Activated T-helper 2 cell treated with anti-CD3 and anti-CD28 coated beads, Interferon-gamma antibody, Interleukin-2, Interleukin-4, amounts not matched to agents 10 μg/mL and 5 μg/mL and 100 μg/mL, durations not matched to agents 14 hours and 24 hours and 36 hours (primary cell): Measurements from ENCODE around the gene RAP1GAP2. TPM values are rescaled to one million over a fixed set of nuclear protein-coding genes. Genes with fewer than 3 reads are reported as not detected.
A peak's percentile ranks its signal among the peaks of the same experiment; 100 is the strongest.

ENCODE experiments used
- DNase-seq: peaks from one replicate; pipeline ENCODE4 v3.0.0; 2021; ENCODE audit warnings: low spot score
- H3K27ac Mint-ChIP-seq: one replicate; pipeline ENCODE4 v1.8.0; 2021; ENCODE audit warnings: mixed read lengths
- H3K27me3 Mint-ChIP-seq: one replicate; pipeline ENCODE4 v1.8.0; 2021; ENCODE audit warnings: low read depth, mixed read lengths
- H3K36me3 Mint-ChIP-seq: one replicate; pipeline ENCODE4 v1.8.0; 2021; ENCODE audit warnings: low read depth, mixed read lengths
- H3K4me1 Mint-ChIP-seq: one replicate; pipeline ENCODE4 v1.8.0; 2021; ENCODE audit warnings: low read depth, mixed read lengths
- H3K4me3 Mint-ChIP-seq: one replicate; pipeline ENCODE4 v1.8.0; 2021; ENCODE audit warnings: low read depth, mild to moderate bottlenecking, moderate library complexity, mixed read lengths
- H3K9me3 Mint-ChIP-seq: one replicate; pipeline ENCODE4 v1.8.0; 2021; ENCODE audit warnings: mixed read lengths
- intact Hi-C: fragments of 100-400 bp; cut with micrococcal nuclease; formaldehyde crosslinking; loops from one replicate; pipeline ENCODE4 v1.15.1; 2023
- total RNA-seq: library from RNA; stranded (reverse); gene quantifications from 2 replicates; pipeline ENCODE4 v1.2.3, GENCODE V29; 2022

RAP1GAP2 gene
- 0.46 and 1.1 TPM in 2 replicates for total RNA-seq

- peak; percentile 79 for DNase-seq
- Mint-ChIP-seq H3K36me3 (peaks cover 4% of the 10 kb centered on the region), H3K27me3 (peaks cover 6% of the 10 kb centered on the region), H3K4me1 (peaks cover 65% of the 10 kb centered on the region), H3K9me3 (no peaks in the 10 kb centered on the region), H3K27ac (no peak within 1 kb of the TSS), H3K4me3 (peak within 1 kb of the TSS; percentile 81)
- intact Hi-C loops, result loop anchor here (10.0 kb wide), 1 partner anchor 848 kb away; no protein-coding TSS in a partner anchor
Measured at GRCh38 chr17:2796164-2797125, at the start of gene RAP1GAP2. RAP1GAP2 (plus strand) TSS chr17:2796438; CDS start chr17:2796528, 90 bp downstream.

GRCh38 chr17:2749058-2749783, 47.0 kb upstream of the RAP1GAP2 start, which contains the start of gene CCDC92B:
CCDC92B (minus strand) TSS chr17:2749652; CDS start chr17:2735145, 14,507 bp downstream.
- H3K27me3 Mint-ChIP-seq, result peaks cover 43% of the 10 kb centered on the region
- intact Hi-C loops, result no loop called here

GRCh38 chr17:2749784-2750181, 46.5 kb upstream of the RAP1GAP2 start:
- intact Hi-C loops, result no loop called here
- Mint-ChIP-seq H3K36me3 (no peaks in the 10 kb centered on the region), H3K4me1 (no peaks in the 10 kb centered on the region), H3K27me3 (peaks cover 42% of the 10 kb centered on the region), H3K4me3 (no peak overlapping the region), H3K27ac (no peak overlapping the region), H3K9me3 (no peaks in the 10 kb centered on the region)
- peak; percentile 73 for DNase-seq

More at GRCh38 chr17:2749058-2749783, 47.0 kb upstream of the RAP1GAP2 start, which contains the start of gene CCDC92B:
- H3K27ac Mint-ChIP-seq, result no peak within 1 kb of the TSS
- no peaks in the 10 kb centered on the region for H3K36me3 Mint-ChIP-seq
- no peaks in the 10 kb centered on the region for H3K4me1 Mint-ChIP-seq
- no peak for DNase-seq
- H3K9me3 Mint-ChIP-seq, result no peaks in the 10 kb centered on the region
- H3K4me3 Mint-ChIP-seq, result peak within 1 kb of the TSS; percentile 37

- intact Hi-C loops, result no loop called here
- Mint-ChIP-seq H3K9me3 (no peaks in the 10 kb centered on the region), H3K27me3 (peaks cover 38% of the 10 kb centered on the region), H3K27ac (no peak overlapping the region), H3K4me1 (no peaks in the 10 kb centered on the region), H3K36me3 (no peaks in the 10 kb centered on the region), H3K4me3 (no peak overlapping the region)
- no peak for DNase-seq
Measured at GRCh38 chr17:2750721-2751120, 45.5 kb upstream of the RAP1GAP2 start.

- intact Hi-C loops, result no loop called here
- Mint-ChIP-seq H3K4me1 (no peaks in the 10 kb centered on the region), H3K4me3 (no peak overlapping the region), H3K9me3 (no peaks in the 10 kb centered on the region), H3K27ac (no peak overlapping the region), H3K27me3 (peaks cover 43% of the 10 kb centered on the region), H3K36me3 (no peaks in the 10 kb centered on the region)
- DNase-seq, result no peak
Measured at GRCh38 chr17:2751491-2751890, 44.7 kb upstream of the RAP1GAP2 start.

- no peak overlapping the region for H3K27ac Mint-ChIP-seq
- intact Hi-C loops, result no loop called here
- no peak for DNase-seq
- H3K4me3 Mint-ChIP-seq, result no peak overlapping the region
- H3K36me3 Mint-ChIP-seq, result no peaks in the 10 kb centered on the region
- no peaks in the 10 kb centered on the region for H3K4me1 Mint-ChIP-seq
- peaks cover 34% of the 10 kb centered on the region for H3K27me3 Mint-ChIP-seq
- no peaks in the 10 kb centered on the region for H3K9me3 Mint-ChIP-seq
Measured at GRCh38 chr17:2755891-2756724, 40.1 kb upstream of the RAP1GAP2 start.

GRCh38 chr17:2758870-2759269, 37.4 kb upstream of the RAP1GAP2 start:
- DNase-seq, result no peak
- Mint-ChIP-seq H3K36me3 (no peaks in the 10 kb centered on the region), H3K9me3 (no peaks in the 10 kb centered on the region), H3K4me1 (no peaks in the 10 kb centered on the region), H3K27me3 (peaks cover 20% of the 10 kb centered on the region), H3K27ac (no peak overlapping the region), H3K4me3 (no peak overlapping the region)
- intact Hi-C loops, result no loop called here

GRCh38 chr17:2770129-2770528, 26.1 kb upstream of the RAP1GAP2 start:
- H3K4me3 Mint-ChIP-seq, result no peak overlapping the region
- H3K36me3 Mint-ChIP-seq, result no peaks in the 10 kb centered on the region
- intact Hi-C loops, result no loop called here
- H3K4me1 Mint-ChIP-seq, result no peaks in the 10 kb centered on the region
- peaks cover 12% of the 10 kb centered on the region for H3K27me3 Mint-ChIP-seq
- H3K27ac Mint-ChIP-seq, result no peak overlapping the region
- no peaks in the 10 kb centered on the region for H3K9me3 Mint-ChIP-seq
- no peak for DNase-seq

GRCh38 chr17:2775206-2775605, 21.0 kb upstream of the RAP1GAP2 start:
- Mint-ChIP-seq H3K27me3 (peaks cover 40% of the 10 kb centered on the region), H3K4me3 (peak overlapping the region; percentile 8), H3K9me3 (no peaks in the 10 kb centered on the region), H3K4me1 (peaks cover 2% of the 10 kb centered on the region), H3K36me3 (no peaks in the 10 kb centered on the region), H3K27ac (no peak overlapping the region)
- intact Hi-C loops, result no loop called here
- no peak for DNase-seq

- Mint-ChIP-seq H3K9me3 (no peaks in the 10 kb centered on the region), H3K27me3 (peaks cover 40% of the 10 kb centered on the region), H3K27ac (no peak overlapping the region), H3K4me3 (no peak overlapping the region), H3K4me1 (peaks cover 2% of the 10 kb centered on the region), H3K36me3 (no peaks in the 10 kb centered on the region)
- no peak for DNase-seq
- intact Hi-C loops, result no loop called here
Measured at GRCh38 chr17:2776589-2777241, 19.5 kb upstream of the RAP1GAP2 start.

GRCh38 chr17:2777242-2777867, 18.9 kb upstream of the RAP1GAP2 start:
- Mint-ChIP-seq H3K27ac (no peak overlapping the region), H3K27me3 (peaks cover 40% of the 10 kb centered on the region), H3K36me3 (no peaks in the 10 kb centered on the region), H3K9me3 (no peaks in the 10 kb centered on the region), H3K4me3 (no peak overlapping the region), H3K4me1 (peaks cover 2% of the 10 kb centered on the region)
- intact Hi-C loops, result no loop called here
- no peak for DNase-seq
